ENCODE data around the gene MYBPH. TPM values are rescaled to one million over a fixed set of nuclear protein-coding genes. Genes with fewer than 3 reads are reported as not detected.

Gene MYBPH
- total and polyA plus RNA-seq, 2 of the 13 experiments (the other 11 are each of a cell fraction or from before 2014, with no cell fraction given), result not detected

GRCh38 chr1:203151362-203152157 is 24.1 kb downstream of the MYBPH start (continued):
- TF ChIP-seq MXD4 (CRISPR knock-in tag; IDR thresholded peaks at IDR 0.05) (no peak), HOXA9 (CRISPR knock-in tag; IDR thresholded peaks at IDR 0.05; ENCODE audit: borderline replicate concordance) (no peak), ATF7 (IDR thresholded peaks at IDR 0.05) (no peak), ATF7 (CRISPR knock-in tag; IDR thresholded peaks at IDR 0.05) (no peak), EP300 (IDR thresholded peaks at IDR 0.05; ENCODE audit: low read depth in 2 of 2, low read length in 2 of 2) (no peak), EP300 (CRISPR knock-in tag; IDR thresholded peaks at IDR 0.05; ENCODE audit: borderline replicate concordance) (no peak), SPEN (CRISPR knock-in tag; IDR thresholded peaks at IDR 0.05; ENCODE audit: low read depth) (no peak)

- no peaks in the 10 kb centered on the region for H3K79me2 ChIP-seq (ENCODE audit: insufficient read depth, low read length)
- intact Hi-C loops (cut with micrococcal nuclease; ENCODE audit: unreplicated experiment), result no loop called here
- H3K9me3 ChIP-seq (ENCODE audit: low read length), result no peaks in the 10 kb centered on the region
- no peak overlapping the region for H3K27ac ChIP-seq (ENCODE audit: extremely low read length, insufficient read depth, low read length)
- H3K4me2 ChIP-seq (ENCODE audit: low read depth, low read length), result no peak overlapping the region
- H3K36me3 ChIP-seq (replicated peaks in 1 of 2; ENCODE audit: control insufficient read depth in 1 of 2, insufficient read depth in 2 of 2, low read length in 2 of 2), result no peaks in the 10 kb centered on the region
- BruUV-seq (replicated peaks), result no TSS peak
- no peak for TF ChIP-seq HIC2 (CRISPR knock-in tag; IDR thresholded peaks at IDR 0.05; ENCODE audit: low read depth)
- no peak for TF ChIP-seq TAF1 (CRISPR knock-in tag; IDR thresholded peaks at IDR 0.05)
- no peak for TF ChIP-seq ZNF451 (CRISPR knock-in tag; IDR thresholded peaks at IDR 0.05)
- no peak for TF ChIP-seq ZNF260 (CRISPR knock-in tag; IDR thresholded peaks at IDR 0.05; ENCODE audit: borderline replicate concordance, low read depth)
- no peak for TF ChIP-seq STAT5B (CRISPR knock-in tag; IDR thresholded peaks at IDR 0.05)
- TF ChIP-seq ZNF382 (CRISPR knock-in tag; IDR thresholded peaks at IDR 0.05; ENCODE audit: borderline replicate concordance), result no peak
- TF ChIP-seq ZNF597 (CRISPR knock-in tag; IDR thresholded peaks at IDR 0.05), result no peak
- H3K4me3 ChIP-seq (replicated peaks in 1 of 3; ENCODE audit: insufficient read depth in 1 of 3, low read depth in 2 of 3, low read length in 3 of 3), result no peak overlapping the region
- ChIA-PET POLR2A (no interaction called here), CTCF (ENCODE audit: low intra/inter-chr PET ratio, low total read pairs) (no interaction called here)
- in situ Hi-C loops (cut with HindIII; ENCODE audit: extremely low pct_ligation_motif_present, low pct_unique_long_range_greater_than_20kb), result no loop called here
- H3K9ac ChIP-seq (ENCODE audit: insufficient read depth, low read depth, low read length), result no peak overlapping the region
- no peaks in the 10 kb centered on the region for H4K20me1 ChIP-seq (ENCODE audit: insufficient read depth, low read length)
- no peaks in the 10 kb centered on the region for H3K4me1 ChIP-seq (ENCODE audit: insufficient read depth, low read length)
- DNase-seq (ENCODE audit: low spot score) (no peak), FAIRE-seq (no peak), ATAC-seq (no peak)
- H2AFZ ChIP-seq (ENCODE audit: low read length), result no peak overlapping the region
- WGBS (ENCODE audit: low lambda C conversion rate), result 50% methylated on average over 2 of the region's 9 CpGs
- peaks cover 2 to 21% of the 10 kb centered on the region in 2 experiments; a peak in 2 of 5 replicates for H3K27me3 ChIP-seq (ENCODE audit: control insufficient read depth in 1 of 2, insufficient read depth in 2 of 2, low read length in 2 of 2)
Measured at GRCh38 chr1:203150511-203151297, 24.9 kb downstream of the MYBPH start.

Data from HepG2 (cell line).